Omental fat pad (tissue), 4 donors: ENCODE measurements around the gene KRTAP1-5. TPM values are rescaled to one million over a fixed set of nuclear protein-coding genes. Genes with fewer than 3 reads are reported as not detected.
"Not testable (repeated sequence)": the region's sequence is repeated elsewhere in the genome, so short reads cannot be mapped to it uniquely, and the experiment has no call there.

Experiments used
- ATAC-seq: fragments of 150-250 bp; one replicate; pipeline ENCODE4 v1.9.1; 2016; ENCODE audit warnings: mild to moderate bottlenecking, moderate library complexity; ENCODE audit not compliant: low FRiP score
- DNase-seq: peaks from one replicate; pipeline ENCODE4 v3.0.0-alpha.2; 2019; ENCODE audit warnings: low spot score
- total RNA-seq, 4 donors: library from RNA; depleted of rRNA; stranded (reverse); fragments of >200 nt; gene quantifications; one replicate each; pipeline ENCODE4 v1.1.0, GENCODE V29; 2016
- TF ChIP-seq, protein P1 (sequence below), 3 donors: fragments of 450-650 bp; IDR thresholded peaks; one replicate each; pipeline ENCODE4 v1.5.1; 2016 to 2017; ENCODE audit warnings: antibody characterized with exemption in 3 of 3, mild to moderate bottlenecking in 3 of 3, moderate library complexity in 2 of 3

KRTAP1-5 gene
- total RNA-seq, 4 donors from 2014 or later: not detected

DNA sequence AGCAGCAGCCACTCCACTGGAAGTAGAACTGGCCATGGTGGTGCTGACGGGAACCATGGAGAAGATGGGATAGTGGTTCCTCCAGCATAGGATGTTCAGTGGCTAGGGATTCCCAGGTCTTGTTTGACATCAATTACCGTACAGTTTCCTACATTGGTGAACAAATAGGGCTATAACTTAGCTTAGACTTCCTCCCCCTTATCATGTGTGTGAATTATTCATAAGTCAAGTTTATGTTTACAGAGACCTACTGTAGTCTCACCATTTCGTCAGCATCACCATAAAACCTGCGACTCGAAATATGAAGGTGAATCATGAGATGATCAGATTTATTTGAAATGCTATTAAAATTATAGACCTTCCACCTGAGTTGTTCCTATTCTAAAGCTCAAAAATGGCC, 31.7 kb upstream of the KRTAP1-5 start:
- no peak for DNase-seq
- TF ChIP-seq, protein P1, sequence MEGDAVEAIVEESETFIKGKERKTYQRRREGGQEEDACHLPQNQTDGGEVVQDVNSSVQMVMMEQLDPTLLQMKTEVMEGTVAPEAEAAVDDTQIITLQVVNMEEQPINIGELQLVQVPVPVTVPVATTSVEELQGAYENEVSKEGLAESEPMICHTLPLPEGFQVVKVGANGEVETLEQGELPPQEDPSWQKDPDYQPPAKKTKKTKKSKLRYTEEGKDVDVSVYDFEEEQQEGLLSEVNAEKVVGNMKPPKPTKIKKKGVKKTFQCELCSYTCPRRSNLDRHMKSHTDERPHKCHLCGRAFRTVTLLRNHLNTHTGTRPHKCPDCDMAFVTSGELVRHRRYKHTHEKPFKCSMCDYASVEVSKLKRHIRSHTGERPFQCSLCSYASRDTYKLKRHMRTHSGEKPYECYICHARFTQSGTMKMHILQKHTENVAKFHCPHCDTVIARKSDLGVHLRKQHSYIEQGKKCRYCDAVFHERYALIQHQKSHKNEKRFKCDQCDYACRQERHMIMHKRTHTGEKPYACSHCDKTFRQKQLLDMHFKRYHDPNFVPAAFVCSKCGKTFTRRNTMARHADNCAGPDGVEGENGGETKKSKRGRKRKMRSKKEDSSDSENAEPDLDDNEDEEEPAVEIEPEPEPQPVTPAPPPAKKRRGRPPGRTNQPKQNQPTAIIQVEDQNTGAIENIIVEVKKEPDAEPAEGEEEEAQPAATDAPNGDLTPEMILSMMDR (IDR thresholded peaks at IDR 0.05): no peak
- ATAC-seq: no peak

DNA sequence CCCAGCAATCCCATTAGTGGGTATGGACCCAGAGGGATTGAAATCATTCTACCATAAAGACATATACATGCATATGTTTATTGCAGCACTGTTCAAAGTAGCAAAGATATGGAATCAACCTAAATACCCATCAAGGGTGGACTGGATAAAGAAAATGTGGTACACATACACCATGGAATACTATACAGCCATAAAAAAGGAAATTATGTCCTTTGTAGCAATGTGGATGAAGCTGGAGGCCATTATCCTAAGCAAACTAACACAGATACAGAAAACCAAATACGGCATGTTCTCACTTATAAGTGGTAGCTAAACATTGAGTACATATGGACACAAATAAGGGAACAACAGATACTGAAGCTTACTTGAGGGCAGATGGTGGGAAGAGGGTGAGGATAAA, 30.5 kb upstream of the KRTAP1-5 start:
- no peak for DNase-seq
- no peak for ATAC-seq
- TF ChIP-seq, protein P1 (IDR thresholded peaks at IDR 0.05): no peak

DNA sequence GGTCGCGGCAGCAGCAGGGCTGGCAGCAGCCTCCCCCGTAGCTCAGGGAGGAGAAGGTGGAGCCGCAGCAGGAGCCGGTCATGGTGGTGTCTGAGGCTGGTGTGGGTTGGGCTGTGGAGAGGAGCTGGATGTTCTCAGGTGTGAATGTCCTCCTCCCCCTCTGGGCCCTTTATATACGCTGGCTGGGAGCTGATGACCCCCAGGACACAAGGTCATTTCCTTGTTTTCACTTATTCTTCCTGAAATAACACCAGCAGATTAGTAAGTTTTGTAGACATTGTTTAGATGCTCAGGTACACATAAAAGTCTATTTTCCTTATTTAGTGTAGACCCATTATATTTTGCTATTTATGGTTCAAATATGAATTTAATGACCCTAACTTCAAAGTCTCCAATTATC, 28.1 kb upstream of the KRTAP1-5 start, which contains the start of gene KRTAP2-2:
Gene KRTAP2-2, minus strand, starts transcription at position 101 of the 400 bp plus-strand sequence. Its CDS starts 19 bp downstream, at position 82.
- ATAC-seq, DNase-seq: not testable (repeated sequence)

DNA sequence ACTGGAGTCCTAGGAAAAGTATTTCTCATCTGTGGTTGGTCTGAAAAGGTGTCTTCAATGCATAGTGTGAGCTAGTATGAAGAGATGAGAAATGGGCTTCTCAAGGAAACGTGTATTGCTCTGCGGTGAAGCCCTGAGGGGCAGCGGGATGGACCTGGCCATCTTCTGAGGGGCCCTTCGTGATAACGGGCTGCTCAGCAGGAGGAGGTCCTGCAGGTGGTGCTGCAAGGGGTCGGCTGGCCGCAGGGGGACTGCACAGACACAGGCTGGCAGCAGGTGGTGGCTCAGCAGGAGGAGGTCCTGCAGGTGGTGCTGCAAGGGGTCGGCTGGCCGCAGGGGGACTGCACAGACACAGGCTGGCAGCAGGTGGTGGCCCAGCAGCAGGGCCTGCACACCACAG, 27.5 kb upstream of the KRTAP1-5 start:
- ATAC-seq, DNase-seq: not testable (repeated sequence)

DNA sequence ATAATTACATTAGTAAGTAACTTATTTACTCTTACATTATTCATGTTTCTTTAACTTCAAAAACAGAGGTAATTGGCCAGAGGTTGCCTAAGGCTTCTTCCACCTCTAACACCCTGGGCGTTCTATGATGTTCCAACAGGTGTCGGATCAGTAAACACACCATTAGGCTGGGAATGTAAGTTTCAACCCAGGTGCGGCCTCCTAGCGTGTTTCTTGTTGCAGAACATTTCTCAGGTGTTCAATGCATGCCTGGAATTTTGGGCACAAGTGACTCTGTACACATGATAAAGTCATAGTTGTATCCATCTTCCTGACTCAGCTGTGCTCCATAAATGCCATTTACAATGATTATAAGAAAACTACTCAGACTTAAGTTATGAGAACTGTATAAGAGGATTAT, 27.0 kb upstream of the KRTAP1-5 start:
- DNase-seq (no peak), ATAC-seq (no peak)
- TF ChIP-seq, protein P1 (IDR thresholded peaks at IDR 0.05): no peak

DNA sequence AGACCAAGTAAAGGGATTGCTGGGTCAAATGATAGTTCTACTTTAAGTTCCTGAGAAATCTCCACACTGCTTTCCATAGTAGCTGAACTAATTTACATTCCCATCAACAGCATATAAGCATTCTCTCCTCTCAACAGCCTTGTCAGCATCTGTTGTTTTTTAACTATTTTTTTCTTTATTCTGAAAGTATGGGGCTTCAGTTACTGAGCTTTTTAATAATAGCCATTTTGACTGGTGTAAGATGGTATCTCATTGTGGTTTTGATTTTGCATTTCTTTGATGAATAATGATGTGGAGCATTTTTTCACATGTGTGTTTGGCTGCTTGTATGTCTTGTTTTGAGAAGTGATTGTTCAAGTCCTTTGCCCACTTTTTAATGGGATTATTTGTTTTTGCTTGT, 25.6 kb upstream of the KRTAP1-5 start:
- ATAC-seq (no peak), DNase-seq (no peak)
- TF ChIP-seq, protein P1 (IDR thresholded peaks at IDR 0.05): no peak

DNA sequence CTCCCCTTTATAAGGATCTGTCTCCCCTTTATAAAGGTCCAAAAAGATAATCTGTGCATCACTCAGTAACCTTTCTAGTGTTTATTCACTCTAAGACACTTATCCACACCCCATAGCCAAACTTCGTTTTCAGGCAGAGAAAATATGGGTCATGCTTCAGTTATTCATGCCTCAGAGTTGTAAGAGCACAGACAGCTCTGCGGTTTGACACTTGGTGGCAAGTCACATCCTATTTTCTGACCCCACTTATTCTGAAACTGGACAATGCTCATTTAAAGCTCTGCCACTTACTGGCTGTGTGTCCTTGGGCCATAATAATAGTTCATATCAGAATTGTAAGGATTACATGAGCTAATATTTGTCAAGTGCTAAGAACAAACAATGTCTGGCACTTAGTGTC, 22.1 kb upstream of the KRTAP1-5 start:
- ATAC-seq: no peak
- DNase-seq: no peak
- TF ChIP-seq, protein P1 (IDR thresholded peaks at IDR 0.05): no peak

DNA sequence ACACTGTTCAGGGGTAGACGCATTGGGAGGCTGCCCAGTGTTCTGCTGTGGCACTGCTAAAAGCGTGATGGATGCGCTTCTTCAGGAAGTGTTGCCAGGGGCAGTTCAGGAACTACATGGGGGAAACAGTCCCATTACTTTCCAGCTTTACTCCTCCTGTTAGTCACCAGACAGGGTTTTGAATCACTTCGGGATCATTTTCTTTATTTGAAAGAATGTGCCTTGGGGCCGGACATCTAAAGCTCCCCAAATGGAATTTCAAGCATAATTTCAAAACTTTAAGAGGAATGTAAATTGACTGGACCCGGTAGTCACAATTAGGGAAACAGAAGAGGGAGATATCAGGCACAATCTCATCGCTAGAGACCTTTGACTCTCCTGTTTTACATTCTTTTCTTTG, 21.4 kb upstream of the KRTAP1-5 start:
- TF ChIP-seq, protein P1 (IDR thresholded peaks at IDR 0.05): no peak
- DNase-seq (no peak), ATAC-seq (no peak)

DNA sequence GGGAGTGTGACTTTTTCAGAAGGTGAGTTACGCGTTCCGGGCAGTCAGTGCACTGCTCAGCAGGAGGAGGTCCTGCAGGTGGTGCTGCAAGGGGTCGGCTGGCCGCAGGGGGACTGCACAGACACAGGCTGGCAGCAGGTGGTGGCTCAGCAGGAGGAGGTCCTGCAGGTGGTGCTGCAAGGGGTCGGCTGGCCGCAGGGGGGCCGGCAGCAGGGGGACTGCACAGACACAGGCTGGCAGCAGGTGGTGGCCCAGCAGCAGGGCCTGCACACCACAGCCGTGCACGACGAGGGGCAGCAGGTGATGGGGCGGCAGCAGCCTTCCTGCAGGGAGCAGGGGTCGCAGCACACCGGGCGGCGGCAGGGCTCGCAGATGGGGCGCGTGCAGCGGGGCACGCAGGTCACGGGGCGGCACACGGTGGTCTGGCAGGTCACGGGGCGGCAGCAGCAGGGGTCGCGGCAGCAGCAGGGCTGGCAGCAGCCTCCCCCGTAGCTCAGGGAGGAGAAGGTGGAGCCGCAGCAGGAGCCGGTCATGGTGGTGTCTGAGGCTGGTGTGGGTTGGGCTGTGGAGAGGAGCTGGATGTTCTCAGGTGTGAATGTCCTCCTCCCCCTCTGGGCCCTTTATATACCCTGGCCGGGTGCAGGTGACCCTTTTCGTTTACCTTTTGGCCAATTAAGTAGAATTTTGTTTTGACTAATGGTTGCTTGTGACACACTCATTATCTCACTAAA, 19.9 kb upstream of the KRTAP1-5 start, which contains the start of gene KRTAP2-1:
Gene KRTAP2-1, minus strand, starts transcription at position 582 of the 731 bp plus-strand sequence. Its CDS starts 49 bp downstream, at position 533.
- DNase-seq, ATAC-seq: not testable (repeated sequence)
